ENCODE measurements around the gene SNX33.

DNA sequence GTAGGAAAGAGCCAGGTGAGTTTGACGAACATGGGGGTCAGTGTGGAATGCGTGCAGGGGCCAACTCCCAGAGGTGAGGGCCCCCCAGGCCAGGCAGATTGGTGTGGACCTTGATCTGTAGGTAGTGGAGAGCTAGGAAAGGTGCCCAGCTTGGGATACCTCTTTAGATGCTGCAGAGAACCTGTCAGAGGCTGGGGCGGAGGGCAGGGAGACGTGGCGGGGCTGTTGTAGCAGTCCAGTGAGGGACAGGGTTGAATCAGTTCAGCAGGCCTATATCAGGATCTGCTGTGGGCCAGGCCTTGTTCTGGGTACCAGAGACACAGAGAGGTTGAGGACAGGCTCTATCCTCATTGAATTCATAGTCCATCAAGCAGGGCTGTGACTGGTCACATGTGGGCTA, 8.6 kb downstream of the SNX33 start:
- TF ChIP-seq, protein P1, sequence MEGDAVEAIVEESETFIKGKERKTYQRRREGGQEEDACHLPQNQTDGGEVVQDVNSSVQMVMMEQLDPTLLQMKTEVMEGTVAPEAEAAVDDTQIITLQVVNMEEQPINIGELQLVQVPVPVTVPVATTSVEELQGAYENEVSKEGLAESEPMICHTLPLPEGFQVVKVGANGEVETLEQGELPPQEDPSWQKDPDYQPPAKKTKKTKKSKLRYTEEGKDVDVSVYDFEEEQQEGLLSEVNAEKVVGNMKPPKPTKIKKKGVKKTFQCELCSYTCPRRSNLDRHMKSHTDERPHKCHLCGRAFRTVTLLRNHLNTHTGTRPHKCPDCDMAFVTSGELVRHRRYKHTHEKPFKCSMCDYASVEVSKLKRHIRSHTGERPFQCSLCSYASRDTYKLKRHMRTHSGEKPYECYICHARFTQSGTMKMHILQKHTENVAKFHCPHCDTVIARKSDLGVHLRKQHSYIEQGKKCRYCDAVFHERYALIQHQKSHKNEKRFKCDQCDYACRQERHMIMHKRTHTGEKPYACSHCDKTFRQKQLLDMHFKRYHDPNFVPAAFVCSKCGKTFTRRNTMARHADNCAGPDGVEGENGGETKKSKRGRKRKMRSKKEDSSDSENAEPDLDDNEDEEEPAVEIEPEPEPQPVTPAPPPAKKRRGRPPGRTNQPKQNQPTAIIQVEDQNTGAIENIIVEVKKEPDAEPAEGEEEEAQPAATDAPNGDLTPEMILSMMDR (IDR thresholded peaks at IDR 0.05) = no peak
- TF ChIP-seq POLR2AphosphoS5 (IDR thresholded peaks at IDR 0.05) (no peak), POLR2A (IDR thresholded peaks at IDR 0.05) (no peak)
